ENCODE measurements around the gene MKRN2. TPM values are rescaled to one million over a fixed set of nuclear protein-coding genes. Genes with fewer than 3 reads are reported as not detected.

Gene MKRN2
- total RNA-seq, 4 donors from 2014 or later, result 37.8 to 53.6 (median 40.7) TPM

GRCh38 chr3:12579456-12579855, 22.6 kb downstream of the MKRN2 start:
- intact Hi-C loops (cut with DNase I), result no loop called here
- H3K9me3 ChIP-seq, result no peaks in the 10 kb centered on the region
- peaks cover 69 to 79% of the 10 kb centered on the region in 2 donors for H3K36me3 ChIP-seq
- H3K4me3 ChIP-seq (replicated peaks in 1 of 3), result no peak overlapping the region
- no peaks in the 10 kb centered on the region for H3K27me3 ChIP-seq
- H3K27ac ChIP-seq, result no peak overlapping the region
- 83 to 93% methylated on average over 3 of the region's 3 CpGs for WGBS, 2 donors
- no peaks in the 10 kb centered on the region for H3K4me1 ChIP-seq
- DNase-seq, result no peak
- TF ChIP-seq CTCF (IDR thresholded peaks at IDR 0.05) (no peak), POLR2A (IDR thresholded peaks at IDR 0.05) (no peak)

GRCh38 chr3:12579905-12580304, 23.0 kb downstream of the MKRN2 start:
- no peak overlapping the region for H3K4me3 ChIP-seq (replicated peaks in 1 of 3)
- no peak for DNase-seq
- no peak overlapping the region for H3K27ac ChIP-seq
- 59 to 71% methylated on average over 3 of the region's 3 CpGs for WGBS, 2 donors
- H3K27me3 ChIP-seq, result no peaks in the 10 kb centered on the region
- H3K4me1 ChIP-seq, result peaks cover 0 to 2% of the 10 kb centered on the region in 2 donors
- no peaks in the 10 kb centered on the region for H3K9me3 ChIP-seq
- H3K36me3 ChIP-seq, result peaks cover 69 to 79% of the 10 kb centered on the region in 2 donors
- intact Hi-C loops (cut with DNase I), result no loop called here
- TF ChIP-seq CTCF (IDR thresholded peaks at IDR 0.05) (no peak), POLR2A (IDR thresholded peaks at IDR 0.05) (no peak)

GRCh38 chr3:12582730-12583129, 25.8 kb downstream of the MKRN2 start:
- TF ChIP-seq CTCF (IDR thresholded peaks at IDR 0.05), result no peak
- no peak for TF ChIP-seq POLR2A (IDR thresholded peaks at IDR 0.05)
- DNase-seq, result no peak
- Histone ChIP-seq H3K27me3 (no peaks in the 10 kb centered on the region), H3K4me3 (replicated peaks in 1 of 3) (no peak overlapping the region), H3K27ac (no peak overlapping the region), H3K9me3 (no peaks in the 10 kb centered on the region), H3K36me3 (peaks cover 56 to 60% of the 10 kb centered on the region in 2 donors), H3K4me1 (peaks cover 26 to 30% of the 10 kb centered on the region in 2 donors)
- intact Hi-C loops (cut with DNase I), result no loop called here
- 82 to 93% methylated on average over 4 of the region's 4 CpGs for WGBS, 2 donors

GRCh38 chr3:12583280-12583679, 26.4 kb downstream of the MKRN2 start:
- H3K27ac ChIP-seq, result no peak overlapping the region

GRCh38 chr3:12584083-12584482, 27.2 kb downstream of the MKRN2 start:
- no peak for TF ChIP-seq POLR2A (IDR thresholded peaks at IDR 0.05)
- TF ChIP-seq CTCF (IDR thresholded peaks at IDR 0.05), result no peak
- no peak overlapping the region for H3K4me3 ChIP-seq (replicated peaks in 1 of 3)
- peaks cover 37 to 42% of the 10 kb centered on the region in 2 donors for H3K4me1 ChIP-seq
- no peaks in the 10 kb centered on the region for H3K27me3 ChIP-seq
- no peak for DNase-seq
- intact Hi-C loops (cut with DNase I), result no loop called here
- H3K9me3 ChIP-seq, result no peaks in the 10 kb centered on the region
- peaks cover 56 to 57% of the 10 kb centered on the region in 2 donors for H3K36me3 ChIP-seq
- no peak overlapping the region for H3K27ac ChIP-seq
- WGBS, 2 donors, result 79 to 86% methylated on average over 1 to 2 of the region's 2 CpGs

More at GRCh38 chr3:12583280-12583679, 26.4 kb downstream of the MKRN2 start:
- Histone ChIP-seq H3K9me3 (no peaks in the 10 kb centered on the region), H3K4me3 (replicated peaks in 1 of 3) (no peak overlapping the region), H3K36me3 (peaks cover 56 to 57% of the 10 kb centered on the region in 2 donors), H3K4me1 (peaks cover 32 to 35% of the 10 kb centered on the region in 2 donors), H3K27me3 (no peaks in the 10 kb centered on the region)
- no peak for DNase-seq
- intact Hi-C loops (cut with DNase I), result no loop called here
- TF ChIP-seq POLR2A (IDR thresholded peaks at IDR 0.05), result no peak
- TF ChIP-seq CTCF (IDR thresholded peaks at IDR 0.05), result no peak

All from thyroid gland (tissue), 4 donors.